GM23338 (cell line): Measurements from ENCODE around the gene RABGAP1L. TPM values are rescaled to one million over a fixed set of nuclear protein-coding genes. Genes with fewer than 3 reads are reported as not detected.

ENCODE experiments used
- ATAC-seq: fragments of 200-7000 bp; cut with Tn5 transposase; 3 replicates; pipeline ENCODE4 v1.9.1; 2020
- DNase-seq: peaks from one replicate; pipeline ENCODE4 v3.0.0-alpha.2; 2015; ENCODE audit warnings: low spot score
- H2AFZ ChIP-seq: fragments of 200-600 bp; sonication (generic); 2 replicates; pipeline ENCODE4 v1.8.0; 2016; ENCODE audit warnings: antibody characterized with exemption, mild to moderate bottlenecking, moderate library complexity
- H3F3A ChIP-seq: fragments of 200-600 bp; sonication (generic); replicated peaks from 2 replicates; pipeline ENCODE4 v1.8.0; 2017; ENCODE audit warnings: antibody characterized with exemption, mixed run types, low read depth
- H3K27ac ChIP-seq: fragments of 200-600 bp; sonication (generic); 2 replicates; pipeline ENCODE4 v1.6.1; 2016; ENCODE audit warnings: low read depth
- H3K27me3 ChIP-seq: fragments of 200-600 bp; sonication (generic); 2 replicates; pipeline ENCODE4 v1.8.0; 2016; ENCODE audit warnings: mild to moderate bottlenecking, mixed run types, moderate library complexity; ENCODE audit not compliant: insufficient read depth
- H3K36me3 ChIP-seq: fragments of 200-600 bp; sonication (generic); 2 replicates; pipeline ENCODE4 v1.8.0; 2016; ENCODE audit warnings: mild to moderate bottlenecking; ENCODE audit not compliant: insufficient read depth
- H3K4me1 ChIP-seq: fragments of 200-600 bp; sonication (generic); 2 replicates; pipeline ENCODE4 v1.8.0; 2016; ENCODE audit warnings: mild to moderate bottlenecking, moderate library complexity; ENCODE audit not compliant: insufficient read depth
- H3K4me2 ChIP-seq: fragments of 200-600 bp; sonication (generic); 2 replicates; pipeline ENCODE4 v1.7.1; 2017; ENCODE audit warnings: mixed run types
- H3K4me3 ChIP-seq: fragments of 200-600 bp; sonication (generic); 2 replicates; pipeline ENCODE4 v1.6.1; 2016; ENCODE audit warnings: mixed run types
- H3K79me2 ChIP-seq: fragments of 200-600 bp; sonication (generic); replicated peaks from 2 replicates; pipeline ENCODE4 v1.8.0; 2017; ENCODE audit warnings: mild to moderate bottlenecking; ENCODE audit not compliant: insufficient read depth
- H3K9me2 ChIP-seq: fragments of 200-600 bp; sonication (generic); 2 replicates; pipeline ENCODE4 v1.8.0; 2017; ENCODE audit not compliant: insufficient read depth
- H4K20me1 ChIP-seq: fragments of 200-600 bp; sonication (generic); replicated peaks from 2 replicates; pipeline ENCODE4 v1.8.0; 2017; ENCODE audit warnings: mild to moderate bottlenecking; ENCODE audit not compliant: insufficient read depth
- H3K27ac Mint-ChIP-seq: 2 replicates; pipeline ENCODE4 v1.8.0; 2020; ENCODE audit warnings: inconsistent platforms, mild to moderate bottlenecking, moderate library complexity, mixed read lengths
- H3K27me3 Mint-ChIP-seq: 3 replicates; pipeline ENCODE4 v1.8.0; 2022; ENCODE audit warnings: low read depth, mild to moderate bottlenecking, moderate library complexity, mixed read lengths, inconsistent platforms; ENCODE audit not compliant: insufficient read depth, poor library complexity
- H3K36me3 Mint-ChIP-seq: 3 replicates; pipeline ENCODE4 v1.8.0; 2021; ENCODE audit warnings: low read depth, mild to moderate bottlenecking, inconsistent platforms, moderate library complexity, mixed read lengths
- H3K4me1 Mint-ChIP-seq: 3 replicates; pipeline ENCODE4 v1.8.0; 2020; ENCODE audit warnings: mild to moderate bottlenecking, inconsistent platforms, mixed read lengths
- H3K4me3 Mint-ChIP-seq: 3 replicates; pipeline ENCODE4 v1.8.0; 2021; ENCODE audit warnings: moderate library complexity, mild to moderate bottlenecking, inconsistent platforms, mixed read lengths
- H3K9me3 Mint-ChIP-seq: 3 replicates; pipeline ENCODE4 v1.8.0; 2020; ENCODE audit warnings: moderate library complexity, mild to moderate bottlenecking, inconsistent platforms, mixed read lengths
- CREB1 ChIP-seq: fragments of 250-450 bp; sonication (Bioruptor Pico); IDR thresholded peaks from 2 replicates; pipeline ENCODE4 v1.5.0; 2020; ENCODE audit warnings: low read depth, mild to moderate bottlenecking, moderate library complexity
- EZH2 ChIP-seq: fragments of 200-600 bp; sonication (generic); IDR thresholded peaks from one replicate; pipeline ENCODE4 v1.8.0; 2017; ENCODE audit warnings: antibody characterized with exemption, mild to moderate bottlenecking, low read depth; ENCODE audit not compliant: unreplicated experiment
- EZH2phosphoT487 ChIP-seq: fragments of 200-600 bp; sonication (generic); IDR thresholded peaks from one replicate; pipeline ENCODE4 v1.8.1; 2018; ENCODE audit warnings: antibody characterized with exemption; ENCODE audit not compliant: unreplicated experiment
- JUNB ChIP-seq: IDR thresholded peaks from one replicate; pipeline ENCODE4 v1.6.1; 2016; ENCODE audit warnings: antibody characterized with exemption; ENCODE audit not compliant: unreplicated experiment
- NANOG ChIP-seq: IDR thresholded peaks from 2 replicates; pipeline ENCODE4 v1.6.1; 2016; ENCODE audit warnings: antibody characterized with exemption, borderline replicate concordance
- STAT1 ChIP-seq: IDR thresholded peaks from one replicate; pipeline ENCODE4 v1.6.1; 2016; ENCODE audit warnings: antibody characterized with exemption; ENCODE audit not compliant: unreplicated experiment
- ZNF114 ChIP-seq: fragments of 250-450 bp; sonication (Bioruptor Pico); IDR thresholded peaks from 2 replicates; pipeline ENCODE4 v1.5.0; 2020; ENCODE audit warnings: mild to moderate bottlenecking, moderate library complexity
- polyA plus RNA-seq: library from polyadenylated mRNA; unstranded; fragments of >200 nt; fragmentation: Nextera tagmentation; extraction: Ambion mirVana; gene quantifications from 2 replicates; pipeline ENCODE4 v1.2.1, GENCODE V29; 2016
- total RNA-seq: library from RNA; depleted of rRNA; stranded (reverse); fragments of >200 nt; shearing (Covaris generic); gene quantifications from 2 replicates; pipeline ENCODE4 v1.2.3, GENCODE V29; 2014

RABGAP1L gene
- total and polyA plus RNA-seq, 2 experiments from 2014 or later, result 83.2 to 136 TPM

DNA sequence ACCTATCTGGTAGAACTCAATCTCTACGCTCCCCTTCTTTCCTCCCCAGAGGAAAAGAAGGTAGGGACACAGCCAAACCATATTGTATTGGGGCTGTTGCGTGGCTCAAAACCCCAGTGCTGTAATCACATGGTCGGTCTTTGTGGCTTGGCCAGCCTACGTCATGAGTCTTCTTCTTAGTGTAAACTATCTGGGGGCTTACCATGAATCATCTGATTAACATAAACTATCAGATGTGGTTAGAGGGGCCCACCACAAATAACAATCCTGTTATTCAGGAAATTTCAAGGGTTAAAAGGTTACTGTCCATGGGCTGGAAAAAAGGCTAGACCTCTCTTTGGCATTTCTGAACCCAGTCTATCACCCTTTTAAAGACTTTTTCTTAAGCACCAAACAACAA is 238.9 kb downstream of the RABGAP1L start:
- no peak for TF ChIP-seq EZH2
- TF ChIP-seq ZNF114 (CRISPR knock-in tag), result no peak
- no peak for TF ChIP-seq NANOG
- no peak for TF ChIP-seq EZH2phosphoT487
- TF ChIP-seq CREB1, result no peak
- no peak for TF ChIP-seq STAT1
- Mint-ChIP-seq H3K4me1 (no peaks in the 10 kb centered on the region), H3K9me3 (no peaks in the 10 kb centered on the region), H3K4me3 (no peak overlapping the region), H3K36me3 (no peaks in the 10 kb centered on the region), H3K27me3 (peaks cover 4% of the 10 kb centered on the region), H3K27ac (no peak overlapping the region)
- Histone ChIP-seq H3K4me2 (no peak overlapping the region), H3K4me1 (no peaks in the 10 kb centered on the region), H3K27ac (no peak overlapping the region), H3K36me3 (no peaks in the 10 kb centered on the region), H3K27me3 (no peaks in the 10 kb centered on the region), H3K9me2 (no peaks in the 10 kb centered on the region), H3K79me2 (no peaks in the 10 kb centered on the region), H2AFZ (no peak overlapping the region), H3K4me3 (no peak overlapping the region), H4K20me1 (no peaks in the 10 kb centered on the region), H3F3A (no peaks in the 10 kb centered on the region)
- ATAC-seq, result no peak
- DNase-seq, result no peak

- H3K79me2 ChIP-seq, result no peaks in the 10 kb centered on the region
- no peaks in the 10 kb centered on the region for H3F3A ChIP-seq
- Mint-ChIP-seq H3K27ac (no peak overlapping the region), H3K4me3 (no peak overlapping the region), H3K9me3 (no peaks in the 10 kb centered on the region), H3K27me3 (peaks cover 4% of the 10 kb centered on the region), H3K4me1 (no peaks in the 10 kb centered on the region), H3K36me3 (no peaks in the 10 kb centered on the region)
- no peak overlapping the region for H3K27ac ChIP-seq
- ATAC-seq, result no peak
- H3K4me2 ChIP-seq, result no peak overlapping the region
- no peak for DNase-seq
- no peaks in the 10 kb centered on the region for H4K20me1 ChIP-seq
- H3K27me3 ChIP-seq, result no peaks in the 10 kb centered on the region
- no peak overlapping the region for H3K4me3 ChIP-seq
- no peaks in the 10 kb centered on the region for H3K4me1 ChIP-seq
- H3K36me3 ChIP-seq, result no peaks in the 10 kb centered on the region
- H3K9me2 ChIP-seq, result no peaks in the 10 kb centered on the region
- H2AFZ ChIP-seq, result no peak overlapping the region
- no peak for TF ChIP-seq JUNB
Measured at GRCh38 chr1:174399211-174399610, 239.9 kb downstream of the RABGAP1L start.

DNA sequence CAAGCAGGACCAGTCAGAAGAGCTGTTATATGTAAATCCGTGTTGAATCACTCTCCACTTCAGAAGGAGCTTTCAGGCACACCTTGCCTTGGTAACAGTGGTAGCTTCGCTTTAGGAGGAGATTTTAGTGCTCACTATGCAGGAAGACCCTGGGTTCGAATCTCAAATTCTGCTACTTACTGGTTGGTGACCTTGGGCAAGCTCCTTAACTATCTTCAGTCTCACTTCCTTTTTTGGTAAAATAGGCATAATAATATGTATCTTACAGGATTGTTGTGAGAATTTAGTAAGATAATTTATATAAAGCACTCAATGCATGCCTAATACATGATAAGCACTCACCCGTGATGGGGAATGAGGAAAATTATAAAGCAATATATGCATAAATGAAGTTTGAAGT is 241.8 kb downstream of the RABGAP1L start:
- Histone ChIP-seq H3K27me3 (no peaks in the 10 kb centered on the region), H3K36me3 (no peaks in the 10 kb centered on the region), H4K20me1 (no peaks in the 10 kb centered on the region), H3K4me3 (no peak overlapping the region), H3K79me2 (no peaks in the 10 kb centered on the region), H3F3A (no peaks in the 10 kb centered on the region), H3K4me1 (no peaks in the 10 kb centered on the region), H3K4me2 (no peak overlapping the region), H3K9me2 (no peaks in the 10 kb centered on the region), H3K27ac (no peak overlapping the region), H2AFZ (no peak overlapping the region)
- Mint-ChIP-seq H3K36me3 (no peaks in the 10 kb centered on the region), H3K4me1 (no peaks in the 10 kb centered on the region), H3K4me3 (no peak overlapping the region), H3K27me3 (peaks cover 4% of the 10 kb centered on the region), H3K9me3 (no peaks in the 10 kb centered on the region), H3K27ac (no peak overlapping the region)
- no peak for ATAC-seq
- no peak for DNase-seq
- TF ChIP-seq CREB1 (no peak), ZNF114 (CRISPR knock-in tag) (no peak)

- H3K4me3 Mint-ChIP-seq, result no peak overlapping the region
- DNase-seq, result no peak
- H4K20me1 ChIP-seq, result no peaks in the 10 kb centered on the region
- no peaks in the 10 kb centered on the region for H3K27me3 Mint-ChIP-seq
- H3K4me2 ChIP-seq, result no peak overlapping the region
- no peaks in the 10 kb centered on the region for H3F3A ChIP-seq
- no peaks in the 10 kb centered on the region for H3K4me1 ChIP-seq
- H3K27ac Mint-ChIP-seq, result no peak overlapping the region; the same call in 1 of the 2 replicates
- no peaks in the 10 kb centered on the region for H3K27me3 ChIP-seq
- no peaks in the 10 kb centered on the region for H3K9me3 Mint-ChIP-seq
- no peaks in the 10 kb centered on the region for H3K4me1 Mint-ChIP-seq
- no peak for ATAC-seq
- H3K27ac ChIP-seq, result no peak overlapping the region
- TF ChIP-seq JUNB (no peak), EZH2 (no peak), NANOG (no peak)
- H3K9me2 ChIP-seq, result no peaks in the 10 kb centered on the region
- H3K4me3 ChIP-seq, result no peak overlapping the region
- H3K79me2 ChIP-seq, result no peaks in the 10 kb centered on the region
- H3K36me3 Mint-ChIP-seq, result no peaks in the 10 kb centered on the region
- H3K36me3 ChIP-seq, result no peaks in the 10 kb centered on the region
- no peak overlapping the region for H2AFZ ChIP-seq
Measured at GRCh38 chr1:174405219-174405618, 245.9 kb downstream of the RABGAP1L start.
